ENCODE data around the gene HSPBP1. TPM values are rescaled to one million over a fixed set of nuclear protein-coding genes. Genes with fewer than 3 reads are reported as not detected.

Gene HSPBP1
- total and polyA plus RNA-seq, 9 of the 15 experiments (the other 6 are each of a cell fraction or from before 2014, with no cell fraction given) = 0.83 to 81.3 (median 21.8) TPM

DNA sequence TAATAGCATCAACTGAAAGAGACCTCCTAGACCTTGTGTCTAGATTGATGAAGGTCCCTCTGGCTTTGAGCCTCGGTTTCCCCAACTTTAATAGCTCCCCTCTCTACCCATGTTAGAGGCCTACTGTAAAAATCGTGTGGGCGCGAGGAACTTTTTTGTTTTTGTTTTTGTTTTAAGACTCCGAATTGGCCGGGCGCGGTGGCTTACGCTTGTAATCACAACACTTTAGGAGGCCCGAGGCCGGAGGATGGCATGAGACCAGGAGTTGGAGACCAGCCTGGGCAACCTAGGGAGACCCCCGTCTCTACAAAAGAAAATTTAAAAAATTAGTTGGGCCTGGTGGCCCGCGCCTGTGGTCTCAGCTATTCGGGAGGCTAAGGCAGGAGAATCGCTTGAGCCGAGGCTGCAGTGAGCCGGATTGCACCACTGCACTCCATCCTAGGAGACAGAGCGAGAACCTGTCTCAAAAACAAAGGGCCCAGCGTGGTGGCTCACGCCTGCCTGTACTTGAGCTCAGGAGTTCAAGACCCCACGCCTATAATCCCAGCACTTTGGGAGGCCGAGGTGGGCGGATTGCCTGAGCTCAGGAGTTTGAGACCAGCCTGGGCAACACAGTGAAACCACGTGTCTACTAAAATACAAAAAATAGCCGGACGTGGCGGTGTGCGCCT, 20.2 kb downstream of the HSPBP1 start (continued):
- TF ChIP-seq MEF2D (tag; conservative IDR thresholded peaks at IDR 0.05; ENCODE audit: low read depth) = no peak
- no peak for TF ChIP-seq SOX6 (IDR thresholded peaks at IDR 0.05)
- TF ChIP-seq, protein P1, sequence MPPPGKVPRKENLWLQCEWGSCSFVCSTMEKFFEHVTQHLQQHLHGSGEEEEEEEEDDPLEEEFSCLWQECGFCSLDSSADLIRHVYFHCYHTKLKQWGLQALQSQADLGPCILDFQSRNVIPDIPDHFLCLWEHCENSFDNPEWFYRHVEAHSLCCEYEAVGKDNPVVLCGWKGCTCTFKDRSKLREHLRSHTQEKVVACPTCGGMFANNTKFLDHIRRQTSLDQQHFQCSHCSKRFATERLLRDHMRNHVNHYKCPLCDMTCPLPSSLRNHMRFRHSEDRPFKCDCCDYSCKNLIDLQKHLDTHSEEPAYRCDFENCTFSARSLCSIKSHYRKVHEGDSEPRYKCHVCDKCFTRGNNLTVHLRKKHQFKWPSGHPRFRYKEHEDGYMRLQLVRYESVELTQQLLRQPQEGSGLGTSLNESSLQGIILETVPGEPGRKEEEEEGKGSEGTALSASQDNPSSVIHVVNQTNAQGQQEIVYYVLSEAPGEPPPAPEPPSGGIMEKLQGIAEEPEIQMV (tag; conservative IDR thresholded peaks at IDR 0.05; ENCODE audit: low read depth) = no peak
- TF ChIP-seq, protein P2, sequence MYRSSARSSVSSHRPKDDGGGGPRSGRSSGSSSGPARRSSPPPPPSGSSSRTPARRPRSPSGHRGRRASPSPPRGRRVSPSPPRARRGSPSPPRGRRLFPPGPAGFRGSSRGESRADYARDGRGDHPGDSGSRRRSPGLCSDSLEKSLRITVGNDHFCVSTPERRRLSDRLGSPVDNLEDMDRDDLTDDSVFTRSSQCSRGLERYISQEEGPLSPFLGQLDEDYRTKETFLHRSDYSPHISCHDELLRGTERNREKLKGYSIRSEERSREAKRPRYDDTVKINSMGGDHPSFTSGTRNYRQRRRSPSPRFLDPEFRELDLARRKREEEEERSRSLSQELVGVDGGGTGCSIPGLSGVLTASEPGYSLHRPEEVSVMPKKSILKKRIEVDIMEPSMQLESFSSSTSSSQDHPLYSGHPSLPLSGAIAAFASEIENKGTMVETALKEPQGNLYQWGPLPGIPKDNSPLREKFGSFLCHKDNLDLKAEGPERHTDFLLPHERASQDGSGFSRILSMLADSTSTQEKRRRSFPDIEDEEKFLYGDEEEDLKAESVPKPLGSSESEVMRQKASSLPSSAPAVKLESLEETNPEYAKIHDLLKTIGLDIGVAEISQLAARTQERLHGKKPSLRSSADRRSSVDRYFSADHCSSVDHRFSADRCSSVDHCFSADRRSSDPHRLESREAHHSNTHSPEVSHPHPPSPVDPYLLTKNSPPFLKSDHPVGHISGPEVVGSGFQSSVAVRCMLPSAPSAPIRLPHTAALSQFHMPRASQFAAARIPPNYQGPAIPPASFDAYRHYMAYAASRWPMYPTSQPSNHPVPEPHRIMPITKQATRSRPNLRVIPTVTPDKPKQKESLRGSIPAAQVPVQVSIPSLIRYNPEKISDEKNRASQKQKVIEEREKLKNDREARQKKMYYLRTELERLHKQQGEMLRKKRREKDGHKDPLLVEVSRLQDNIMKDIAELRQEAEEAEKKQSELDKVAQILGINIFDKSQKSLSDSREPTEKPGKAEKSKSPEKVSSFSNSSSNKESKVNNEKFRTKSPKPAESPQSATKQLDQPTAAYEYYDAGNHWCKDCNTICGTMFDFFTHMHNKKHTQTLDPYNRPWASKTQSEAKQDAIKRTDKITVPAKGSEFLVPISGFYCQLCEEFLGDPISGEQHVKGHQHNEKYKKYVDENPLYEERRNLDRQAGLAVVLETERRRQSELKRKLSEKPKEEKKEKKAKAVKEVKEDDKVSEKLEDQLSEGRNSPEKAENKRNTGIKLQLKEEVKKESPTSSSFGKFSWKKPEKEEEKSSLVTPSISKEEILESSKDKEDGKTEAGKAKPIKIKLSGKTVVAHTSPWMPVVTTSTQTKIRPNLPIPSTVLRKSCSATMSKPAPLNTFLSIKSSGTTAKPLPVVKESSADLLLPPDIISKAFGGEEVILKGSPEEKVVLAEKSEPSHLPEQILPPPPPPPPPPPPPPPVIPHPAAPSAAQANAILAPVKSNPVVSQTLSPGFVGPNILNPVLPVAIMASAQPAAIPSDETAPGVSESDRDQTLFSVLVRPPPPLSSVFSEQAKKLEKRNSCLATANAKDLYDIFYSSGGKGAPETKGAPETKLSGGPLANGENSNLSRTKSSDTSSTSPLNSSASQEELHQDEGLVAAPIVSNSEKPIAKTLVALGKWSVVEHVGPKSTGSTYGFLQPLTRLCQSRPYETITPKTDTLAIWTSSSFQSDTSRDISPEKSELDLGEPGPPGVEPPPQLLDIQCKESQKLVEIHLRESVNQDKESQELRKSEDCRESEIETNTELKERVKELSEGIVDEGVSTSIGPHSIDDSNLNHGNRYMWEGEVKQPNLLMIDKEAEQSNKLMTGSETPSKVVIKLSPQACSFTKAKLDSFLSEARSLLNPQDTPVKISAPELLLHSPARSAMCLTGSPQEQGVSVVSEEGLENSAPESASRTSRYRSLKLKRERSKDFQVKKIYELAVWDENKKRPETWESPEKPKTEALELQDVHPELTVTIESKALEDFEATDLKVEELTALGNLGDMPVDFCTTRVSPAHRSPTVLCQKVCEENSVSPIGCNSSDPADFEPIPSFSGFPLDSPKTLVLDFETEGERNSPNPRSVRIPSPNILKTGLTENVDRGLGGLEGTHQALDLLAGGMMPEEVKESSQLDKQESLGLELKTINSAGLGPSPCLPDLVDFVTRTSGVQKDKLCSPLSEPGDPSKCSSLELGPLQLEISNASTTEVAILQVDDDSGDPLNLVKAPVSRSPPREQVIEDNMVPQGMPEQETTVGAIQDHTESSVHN (IDR thresholded peaks at IDR 0.05; ENCODE audit: borderline replicate concordance in 1 of 2, low read depth in 1 of 2) = no peak
- peak; percentile 13 for TF ChIP-seq KDM5B (IDR thresholded peaks at IDR 0.05; ENCODE audit: insufficient replicate concordance, low read depth, low read length)
- no peak for TF ChIP-seq HSF4 (CRISPR knock-in tag; IDR thresholded peaks at IDR 0.05; ENCODE audit: borderline replicate concordance)
- TF ChIP-seq ZBTB1 (CRISPR knock-in tag; IDR thresholded peaks at IDR 0.05; ENCODE audit: borderline replicate concordance, low read depth) = 0 out of 2 replicates have a peak, but pooled peaks have one; percentile 21
- TF ChIP-seq MCM7 (IDR thresholded peaks at IDR 0.05) = no peak
- TF ChIP-seq CHD4 (IDR thresholded peaks at IDR 0.05; ENCODE audit: insufficient read depth, insufficient replicate concordance, low read depth, low read length, poor library complexity, severe bottlenecking) = no peak
- peak; percentile 86 for TF ChIP-seq POLR2B (IDR thresholded peaks at IDR 0.05; ENCODE audit: low read depth, partially characterized antibody)
- no peak for TF ChIP-seq ARHGAP35 (IDR thresholded peaks at IDR 0.05; ENCODE audit: partially characterized antibody)
- no peak for TF ChIP-seq NR2F6 (CRISPR knock-in tag; IDR thresholded peaks at IDR 0.05)
- TF ChIP-seq, protein P3, sequence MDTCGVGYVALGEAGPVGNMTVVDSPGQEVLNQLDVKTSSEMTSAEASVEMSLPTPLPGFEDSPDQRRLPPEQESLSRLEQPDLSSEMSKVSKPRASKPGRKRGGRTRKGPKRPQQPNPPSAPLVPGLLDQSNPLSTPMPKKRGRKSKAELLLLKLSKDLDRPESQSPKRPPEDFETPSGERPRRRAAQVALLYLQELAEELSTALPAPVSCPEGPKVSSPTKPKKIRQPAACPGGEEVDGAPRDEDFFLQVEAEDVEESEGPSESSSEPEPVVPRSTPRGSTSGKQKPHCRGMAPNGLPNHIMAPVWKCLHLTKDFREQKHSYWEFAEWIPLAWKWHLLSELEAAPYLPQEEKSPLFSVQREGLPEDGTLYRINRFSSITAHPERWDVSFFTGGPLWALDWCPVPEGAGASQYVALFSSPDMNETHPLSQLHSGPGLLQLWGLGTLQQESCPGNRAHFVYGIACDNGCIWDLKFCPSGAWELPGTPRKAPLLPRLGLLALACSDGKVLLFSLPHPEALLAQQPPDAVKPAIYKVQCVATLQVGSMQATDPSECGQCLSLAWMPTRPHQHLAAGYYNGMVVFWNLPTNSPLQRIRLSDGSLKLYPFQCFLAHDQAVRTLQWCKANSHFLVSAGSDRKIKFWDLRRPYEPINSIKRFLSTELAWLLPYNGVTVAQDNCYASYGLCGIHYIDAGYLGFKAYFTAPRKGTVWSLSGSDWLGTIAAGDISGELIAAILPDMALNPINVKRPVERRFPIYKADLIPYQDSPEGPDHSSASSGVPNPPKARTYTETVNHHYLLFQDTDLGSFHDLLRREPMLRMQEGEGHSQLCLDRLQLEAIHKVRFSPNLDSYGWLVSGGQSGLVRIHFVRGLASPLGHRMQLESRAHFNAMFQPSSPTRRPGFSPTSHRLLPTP (IDR thresholded peaks at IDR 0.05; ENCODE audit: borderline replicate concordance, extremely low read depth, insufficient read length) = no peak
- TF ChIP-seq ZNF436 (CRISPR knock-in tag; IDR thresholded peaks at IDR 0.05) = no peak
